HCT116 (cell line): ENCODE results near the gene WDR27. TPM values are rescaled to one million over a fixed set of nuclear protein-coding genes. Genes with fewer than 3 reads are reported as not detected.
A peak's percentile ranks its signal among the peaks of the same experiment; 100 is the strongest.

Source experiments
- ATAC-seq: fragments of 200-7000 bp; cut with Tn5 transposase; 2 replicates; pipeline ENCODE4 v1.9.1; 2020; ENCODE audit warnings: mild to moderate bottlenecking, moderate library complexity
- BruUV-seq: library from RNA; stranded (reverse); fragments of 400-500 nt; replicated peaks from 2 replicates; lab custom pipeline; 2021; lab: Mats Ljungman, UMichigan
- CTCF ChIA-PET: fragments of 300-600 bp; sonication (Branson Sonifier 250); formaldehyde crosslinking; loops from one replicate; lab custom pipeline; 2021; ENCODE audit warnings: antibody characterized with exemption; lab: Charles Lee
- POLR2A ChIA-PET: fragments of 300-600, 350-600 bp; sonication (Branson Sonifier 250); formaldehyde crosslinking; loops from one replicate; lab custom pipeline; 2021; ENCODE audit warnings: antibody characterized with exemption; lab: Charles Lee
- RAD21 ChIA-PET, 2 experiments: fragments of 300-600 bp; sonication (Branson Sonifier 250); formaldehyde crosslinking; loops; one replicate each; lab custom pipeline; 2023; ENCODE audit warnings: low total read pairs in 2 of 2; ENCODE audit not compliant: uncharacterized antibody in 2 of 2, unreplicated experiment in 2 of 2, low non-redundant PET in 1 of 2; lab: Charles Lee
- DNase-seq: peaks from one replicate; pipeline ENCODE4 v3.0.0-alpha.2; 2010; ENCODE audit warnings: low read depth, low spot score
- H2AFZ ChIP-seq: fragments of 200-600 bp; shearing (Covaris generic), sonication (generic); 2 replicates; pipeline ENCODE4 v1.6.1; 2017; ENCODE audit warnings: low read depth, mixed run types, mixed read lengths, antibody characterized with exemption, low read length; ENCODE audit not compliant: poor library complexity, severe bottlenecking
- H3K27ac ChIP-seq: 2 replicates; pipeline ENCODE4 v1.5.1; 2012; ENCODE audit warnings: low read depth, low read length
- H3K27me3 ChIP-seq: fragments of 200-600 bp; sonication (generic); 2 replicates; pipeline ENCODE4 v1.6.1; 2016; ENCODE audit warnings: mixed run types, low read length, mixed read lengths; ENCODE audit not compliant: insufficient read depth
- H3K36me3 ChIP-seq, 2 experiments: fragments of 200-500 bp in 1 of 2; fragments of 200-600 bp in 1 of 2; sonication (Bioruptor generic) in 1 of 2; sonication (generic) in 1 of 2; 2 replicates each; pipeline versions ENCODE4 v1.5.1 to v1.6.1; 2014 to 2016; ENCODE audit warnings: low read length in 2 of 2, inconsistent platforms in 1 of 2, mixed read lengths in 1 of 2, mixed run types in 1 of 2; ENCODE audit not compliant: insufficient read depth in 2 of 2, control insufficient read depth in 1 of 2
- H3K4me1 ChIP-seq, 2 experiments: fragments of 200-600 bp in 1 of 2; sonication (generic) in 1 of 2; 2 replicates each; pipeline versions ENCODE4 v1.5.1 to v1.6.1; 2012 to 2017; ENCODE audit warnings: low read length in 2 of 2, inconsistent platforms in 1 of 2, mild to moderate bottlenecking in 1 of 2, mixed read lengths in 1 of 2, mixed run types in 1 of 2, moderate library complexity in 1 of 2; ENCODE audit not compliant: insufficient read depth in 2 of 2, control insufficient read depth in 1 of 2
- H3K4me2 ChIP-seq: fragments of 200-600 bp; sonication (generic); 2 replicates; pipeline ENCODE4 v1.6.1; 2017; ENCODE audit warnings: mixed run types, low read length, mixed read lengths
- H3K4me3 ChIP-seq, 2 experiments: fragments of 200-600 bp in 1 of 2; sonication (generic) in 1 of 2; replicated peaks in 1 of 2; 2 replicates each; pipeline ENCODE4 v1.5.1; 2011 to 2016; ENCODE audit warnings: low read length in 2 of 2, control low read depth in 1 of 2, low read depth in 1 of 2, mild to moderate bottlenecking in 1 of 2, mixed read lengths in 1 of 2, mixed run types in 1 of 2
- H3K79me2 ChIP-seq: fragments of 200-600 bp; sonication (generic); 2 replicates; pipeline ENCODE4 v1.6.1; 2017; ENCODE audit warnings: mild to moderate bottlenecking, mixed run types, low read length, moderate library complexity, mixed read lengths; ENCODE audit not compliant: insufficient read depth
- H3K9ac ChIP-seq: fragments of 200-600 bp; sonication (generic); 2 replicates; pipeline ENCODE4 v1.6.1; 2016; ENCODE audit warnings: low read length, mixed read lengths
- H3K9me2 ChIP-seq: fragments of 200-600 bp; sonication (generic), shearing (Covaris generic); 2 replicates; pipeline ENCODE4 v1.6.1; 2017; ENCODE audit warnings: mixed run types, mild to moderate bottlenecking, moderate library complexity; ENCODE audit not compliant: insufficient read depth
- H3K9me3 ChIP-seq, 2 experiments: fragments of 200-500 bp in 1 of 2; fragments of 200-600 bp in 1 of 2; sonication (Bioruptor generic) in 1 of 2; sonication (generic) in 1 of 2; 2 replicates each; pipeline ENCODE4 v1.6.1; 2014 to 2017; ENCODE audit warnings: low read length in 2 of 2, mixed read lengths in 2 of 2, inconsistent platforms in 1 of 2, low read depth in 1 of 2, mild to moderate bottlenecking in 1 of 2, mixed run types in 1 of 2, moderate library complexity in 1 of 2; ENCODE audit not compliant: control insufficient read depth in 1 of 2, insufficient read depth in 1 of 2
- H4K20me1 ChIP-seq: fragments of 200-600 bp; sonication (generic), shearing (Covaris generic); 2 replicates; pipeline ENCODE4 v1.6.1; 2017; ENCODE audit warnings: mixed run types, mild to moderate bottlenecking, moderate library complexity; ENCODE audit not compliant: insufficient read depth
- CEBPB ChIP-seq: IDR thresholded peaks from 2 replicates; pipeline ENCODE4 v1.6.1; 2012; ENCODE audit warnings: low read depth
- CTCF ChIP-seq, 3 experiments: fragments of 200-600 bp in 1 of 3; sonication (generic) in 1 of 3; IDR thresholded peaks in 2 of 3; conservative IDR thresholded peaks in 1 of 3; 2 replicates each; pipeline ENCODE4 v1.5.1; 2012 to 2017; ENCODE audit warnings: low read depth in 2 of 3, low read length in 2 of 3, antibody characterized with exemption in 1 of 3, borderline replicate concordance in 1 of 3, control low read depth in 1 of 3, mild to moderate bottlenecking in 1 of 3, mixed read lengths in 1 of 3, mixed run types in 1 of 3, moderate library complexity in 1 of 3; ENCODE audit not compliant: insufficient read depth in 1 of 3
- SP1 ChIP-seq: IDR thresholded peaks from 2 replicates; pipeline ENCODE4 v1.6.1; 2012; ENCODE audit warnings: low read depth
- intact Hi-C: fragments of 100-400 bp; cut with micrococcal nuclease; formaldehyde crosslinking; loops from 2 replicates; pipeline ENCODE4 v1.10.0; 2022
- total RNA-seq: library from RNA; stranded (reverse); gene quantifications from one replicate; pipeline ENCODE4 v1.2.1, GENCODE V29; 2021; ENCODE audit not compliant: unreplicated experiment

WDR27 gene
- total RNA-seq, 1 experiment from 2014 or later, result 60.6 TPM

- no peaks in the 10 kb centered on the region for H3K27me3 ChIP-seq
- H3K4me3 ChIP-seq, result no peak overlapping the region
- no peak overlapping the region for H3K9ac ChIP-seq
- RAD21 ChIA-PET, result no interaction called here
- H2AFZ ChIP-seq, result no peak overlapping the region
- intact Hi-C loops, result no loop called here
- H3K4me1 ChIP-seq, result no peaks in the 10 kb centered on the region
- no peak overlapping the region for H3K4me2 ChIP-seq
- TF ChIP-seq SP1 (no peak), CTCF (IDR thresholded peaks at IDR 0.05 in 2 of 3, conservative IDR thresholded peaks at IDR 0.05 in 1 of 3; ENCODE audit: borderline replicate concordance in 1 of 3, insufficient read depth in 1 of 3, low read depth in 2 of 3, low read length in 2 of 3) (0 out of 6 replicates have a peak, but pooled peaks of 1 of the 3 experiments have one; percentile 3)
- H3K9me3 ChIP-seq, result no peaks in the 10 kb centered on the region
- H3K27ac ChIP-seq, result no peak overlapping the region
- no peaks in the 10 kb centered on the region for H3K79me2 ChIP-seq
- H4K20me1 ChIP-seq, result no peaks in the 10 kb centered on the region
- H3K36me3 ChIP-seq, result no peaks in the 10 kb centered on the region
- no peak for DNase-seq
- no TSS peak for BruUV-seq
- ATAC-seq, result no peak
- CTCF ChIA-PET, result interaction anchor here (0.8 kb wide), 2 partner anchors 9 to 10 kb away, joined by 3 read pairs; no protein-coding TSS in a partner anchor
- H3K9me2 ChIP-seq, result no peaks in the 10 kb centered on the region
- POLR2A ChIA-PET, result no interaction called here
Observed at GRCh38 chr6:169445661-169446581, 255.9 kb downstream of the WDR27 start.

GRCh38 chr6:169445227-169445626 lies 256.6 kb downstream of the WDR27 start:
- no peak overlapping the region for H3K27ac ChIP-seq
- H4K20me1 ChIP-seq, result no peaks in the 10 kb centered on the region
- H3K36me3 ChIP-seq, result no peaks in the 10 kb centered on the region
- ChIA-PET POLR2A (no interaction called here), RAD21 (no interaction called here)
- H3K4me1 ChIP-seq, result no peaks in the 10 kb centered on the region
- no TSS peak for BruUV-seq
- H3K27me3 ChIP-seq, result no peaks in the 10 kb centered on the region
- no peaks in the 10 kb centered on the region for H3K79me2 ChIP-seq
- H2AFZ ChIP-seq, result no peak overlapping the region
- no peak for TF ChIP-seq CEBPB
- TF ChIP-seq CTCF (IDR thresholded peaks at IDR 0.05 in 2 of 3, conservative IDR thresholded peaks at IDR 0.05 in 1 of 3; ENCODE audit: borderline replicate concordance in 1 of 3, insufficient read depth in 1 of 3, low read depth in 2 of 3, low read length in 2 of 3), result peak in 2 of 3 experiments; percentile 44; a peak in 4 of 6 replicates
- TF ChIP-seq, all 23 proteins: peak for 1
- intact Hi-C loops, result no loop called here
- DNase-seq (no peak), ATAC-seq (peak; percentile 47; the same call in 1 of the 2 replicates)
- no peaks in the 10 kb centered on the region for H3K9me3 ChIP-seq
- CTCF ChIA-PET, result interaction anchor here (0.8 kb wide), 2 partner anchors 9 to 10 kb away, joined by 3 read pairs; no protein-coding TSS in a partner anchor
- H3K4me2 ChIP-seq, result no peak overlapping the region
- no peak overlapping the region for H3K9ac ChIP-seq
- no peak overlapping the region for H3K4me3 ChIP-seq
- no peaks in the 10 kb centered on the region for H3K9me2 ChIP-seq
